HL-60/S4 treated with retinoic acid at 250 ng/mL for 4 days and 3 days (cell line): ENCODE results near the gene PDYN.
"Not testable (repeated sequence)": the region's sequence is repeated elsewhere in the genome, so short reads cannot be mapped to it uniquely, and the experiment has no call there.

Source experiments
- in situ Hi-C: fragments of 300-500 bp; cut with MboI; formaldehyde crosslinking; loops from 2 replicates; pipeline ENCODE4 v1.7.0; 2022; ENCODE audit warnings: low sequenced_read_pairs

PDYN gene

DNA sequence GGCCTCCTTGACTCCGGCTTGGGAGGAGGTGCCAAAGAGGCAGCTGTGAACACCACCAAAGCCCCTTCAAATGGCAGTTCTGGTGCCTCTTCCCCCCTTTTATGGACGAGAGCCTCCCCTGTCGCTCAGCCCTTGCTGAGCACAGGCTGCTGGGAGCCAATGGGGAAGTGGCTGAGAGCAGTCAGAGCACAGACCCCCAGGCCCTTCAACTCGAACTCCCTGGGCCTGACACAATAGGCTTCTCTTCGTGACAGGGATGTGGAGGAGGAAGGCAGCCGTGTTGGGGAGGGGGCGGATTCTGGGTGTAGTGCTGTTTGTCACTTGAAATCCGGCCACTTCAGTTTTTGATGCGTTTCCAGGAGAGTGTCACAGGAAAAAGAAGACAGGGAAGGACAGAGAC, at the start of gene PDYN:
PDYN (minus strand) TSS at position 73 of the 400 bp plus-strand sequence. CDS start 10,974 bp downstream, outside the sequence.
- in situ Hi-C loops, result no loop called here

DNA sequence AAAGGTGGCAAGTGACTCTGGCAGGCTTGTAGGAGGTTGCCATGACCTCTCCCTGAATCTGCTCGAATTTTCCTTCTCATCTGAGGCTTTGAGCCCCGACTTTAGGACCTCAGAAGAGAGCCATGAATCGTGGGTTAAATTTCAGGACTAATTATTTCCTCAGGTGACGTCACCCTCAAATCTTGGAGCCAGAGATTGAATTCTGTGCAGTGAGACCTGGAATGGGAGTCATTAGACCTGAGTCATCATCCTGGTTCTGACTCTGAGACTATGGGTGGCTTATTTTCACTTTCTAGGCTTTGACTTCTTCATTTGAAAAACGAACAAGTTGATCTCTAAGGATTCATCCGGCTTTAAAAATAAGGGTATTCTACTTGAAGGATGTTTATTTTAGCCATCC, 48.5 kb upstream of the PDYN start:
- in situ Hi-C loops, result no loop called here

DNA sequence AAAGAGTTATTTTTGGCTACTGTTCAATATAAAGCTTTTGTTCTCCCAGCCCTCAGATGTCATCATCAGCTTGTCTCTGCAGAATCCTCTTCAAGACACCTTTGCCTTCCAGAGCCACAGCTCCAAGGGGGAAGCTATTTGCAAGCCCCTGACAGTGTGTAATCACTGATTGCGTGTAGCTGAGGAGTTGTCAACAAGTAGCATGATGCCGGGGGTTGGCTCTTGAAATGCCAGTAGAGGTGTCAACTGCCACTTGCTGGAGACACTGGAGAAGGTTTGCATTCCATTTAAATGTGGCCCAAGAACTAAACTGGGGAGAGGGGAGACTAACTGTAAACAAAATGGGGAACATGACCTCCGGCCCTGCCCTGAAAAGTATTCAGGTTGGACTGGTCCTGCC, 44.3 kb upstream of the PDYN start:
- in situ Hi-C loops, result no loop called here

DNA sequence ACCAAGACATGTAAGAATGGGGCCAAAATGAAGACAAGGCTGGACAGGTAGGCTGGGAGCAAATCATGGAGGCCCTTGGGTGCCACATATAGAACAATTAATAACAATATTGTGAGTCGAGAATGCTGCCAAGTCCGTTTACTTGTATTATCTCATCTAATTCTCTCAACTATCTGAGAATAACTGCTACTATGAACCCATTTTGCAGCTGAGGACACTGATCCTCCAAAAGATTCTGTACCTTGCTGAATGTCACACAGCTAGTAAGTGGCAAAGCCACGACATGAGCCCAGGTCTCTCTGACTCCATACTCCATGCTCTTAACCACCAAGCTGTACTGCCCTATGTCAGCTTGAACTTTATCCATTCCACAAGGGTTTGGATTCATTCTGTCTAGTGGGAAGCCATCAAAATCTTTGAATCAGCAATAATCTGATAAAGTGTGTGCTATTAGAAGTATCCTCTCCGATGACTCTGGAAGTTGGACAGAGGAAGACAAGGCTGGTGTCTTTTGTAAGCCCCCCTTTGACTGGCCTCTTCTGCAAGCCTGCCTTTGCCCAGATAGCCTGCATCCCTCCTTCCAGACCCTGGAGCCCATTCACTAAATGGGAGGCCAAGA, 43.5 kb upstream of the PDYN start:
- in situ Hi-C loops, result no loop called here

DNA sequence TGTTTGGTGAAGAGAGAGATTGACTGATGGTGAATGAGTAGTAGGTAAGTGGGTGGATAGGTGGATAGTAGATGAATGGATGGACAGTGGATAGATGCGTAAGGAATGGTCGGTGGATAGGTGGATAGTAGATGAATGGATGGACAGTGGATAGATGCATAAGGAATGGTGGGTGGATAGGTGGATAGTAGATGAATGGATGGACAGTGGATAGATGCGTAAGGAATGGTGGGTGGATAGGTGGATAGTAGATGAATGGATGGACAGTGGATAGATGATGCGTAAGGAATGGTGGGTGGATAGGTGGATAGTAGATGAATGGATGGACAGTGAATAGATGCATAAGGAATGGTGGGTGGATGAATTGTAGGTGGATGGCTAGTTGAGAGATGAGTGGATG, 42.5 kb upstream of the PDYN start:
- in situ Hi-C loops, result not testable (repeated sequence)

DNA sequence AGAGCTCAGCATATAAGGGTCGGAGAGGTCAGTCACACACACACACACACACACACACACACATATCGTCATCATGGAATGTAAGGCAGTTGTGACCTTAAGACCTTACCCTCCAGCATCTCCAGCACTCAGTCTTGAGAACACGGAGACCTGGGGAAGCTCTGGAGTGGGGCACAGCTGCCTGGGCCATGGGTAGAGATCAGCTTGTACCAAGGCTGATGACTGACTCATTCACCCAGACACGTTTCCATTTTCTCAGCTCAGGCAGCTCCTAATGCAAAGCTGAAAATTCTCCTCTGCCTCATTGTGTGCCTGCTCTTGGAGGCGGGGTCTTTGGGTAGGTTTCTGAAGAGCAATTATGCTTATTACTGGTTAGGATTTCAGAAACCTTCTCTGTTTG, 38.3 kb upstream of the PDYN start:
- in situ Hi-C loops, result no loop called here

DNA sequence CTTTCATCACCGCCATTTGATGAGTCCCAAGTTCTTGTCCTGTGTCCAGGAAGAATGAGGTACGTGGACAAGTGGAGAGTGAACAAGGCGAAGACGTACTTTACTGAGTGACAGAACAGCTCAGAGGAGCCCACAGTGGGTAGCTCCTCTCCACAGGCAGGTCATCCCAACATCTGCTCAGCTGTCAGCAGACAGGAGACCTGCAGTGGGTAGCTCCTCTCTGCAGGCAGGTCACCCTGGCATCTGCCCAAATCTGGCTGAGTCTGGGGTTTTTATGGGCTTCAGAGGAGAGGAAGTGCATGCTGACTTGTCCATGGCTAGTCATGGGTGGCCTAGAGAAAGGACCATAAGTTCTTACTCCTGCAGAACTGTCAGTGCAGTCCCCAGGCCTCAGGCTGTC, 32.7 kb upstream of the PDYN start:
- in situ Hi-C loops, result no loop called here

DNA sequence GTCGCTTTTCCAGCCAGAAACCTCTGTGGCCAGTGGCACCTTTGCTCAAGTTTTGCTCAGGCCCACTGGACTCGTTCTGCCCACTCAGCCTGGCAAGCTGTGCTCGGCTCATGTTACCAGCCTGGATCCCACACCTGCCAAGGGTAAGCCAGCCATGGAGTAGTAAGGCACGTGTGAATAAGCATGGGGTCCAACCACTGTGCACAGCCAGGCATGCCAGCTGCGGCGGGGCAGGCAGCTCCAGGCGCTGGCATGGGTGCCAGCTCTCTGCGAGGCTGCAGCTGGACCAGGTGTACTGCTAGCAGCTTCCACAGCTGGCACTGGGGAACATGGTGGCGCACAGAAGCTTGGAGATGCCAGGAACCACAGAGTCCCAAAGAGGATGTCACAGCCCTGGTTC, 32.1 kb upstream of the PDYN start:
- in situ Hi-C loops, result no loop called here

DNA sequence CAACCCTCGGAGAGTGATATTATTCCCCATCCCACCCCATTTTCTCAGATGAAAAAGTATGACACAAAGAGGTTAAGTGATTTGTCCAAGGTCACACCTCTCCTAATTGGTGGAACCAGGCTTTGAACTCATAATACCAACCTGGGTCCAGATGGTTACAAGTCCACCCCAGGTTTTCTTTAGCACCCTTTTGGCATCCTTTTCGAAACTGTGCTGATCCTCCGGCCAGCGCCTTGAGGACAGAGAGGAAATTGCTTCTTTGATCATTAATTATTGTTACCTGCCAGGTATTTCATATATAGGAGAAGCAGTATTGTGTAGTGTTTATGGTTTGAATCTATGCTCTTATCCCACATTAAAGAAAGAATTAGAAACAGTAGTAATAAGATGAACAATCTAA, 29.3 kb upstream of the PDYN start:
- in situ Hi-C loops, result no loop called here

DNA sequence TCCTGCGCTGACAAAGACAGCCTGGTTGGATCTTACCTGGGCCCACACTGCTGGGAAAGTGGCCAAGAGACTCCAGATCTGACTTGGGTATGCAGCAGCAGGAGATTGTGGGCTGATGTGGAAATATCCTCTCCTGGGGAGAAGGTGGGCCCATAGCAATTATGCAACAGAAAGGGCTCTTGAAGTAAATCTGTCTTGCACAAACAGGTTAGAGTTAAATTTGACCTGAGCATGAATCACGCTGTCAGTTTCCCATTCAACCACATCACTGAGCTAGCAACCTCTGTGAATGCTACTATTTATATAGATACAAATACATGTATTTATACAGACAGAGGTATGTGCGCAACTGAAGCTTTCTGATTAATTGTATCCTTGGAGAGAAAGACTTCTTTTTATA, 28.3 kb upstream of the PDYN start:
- in situ Hi-C loops, result no loop called here

DNA sequence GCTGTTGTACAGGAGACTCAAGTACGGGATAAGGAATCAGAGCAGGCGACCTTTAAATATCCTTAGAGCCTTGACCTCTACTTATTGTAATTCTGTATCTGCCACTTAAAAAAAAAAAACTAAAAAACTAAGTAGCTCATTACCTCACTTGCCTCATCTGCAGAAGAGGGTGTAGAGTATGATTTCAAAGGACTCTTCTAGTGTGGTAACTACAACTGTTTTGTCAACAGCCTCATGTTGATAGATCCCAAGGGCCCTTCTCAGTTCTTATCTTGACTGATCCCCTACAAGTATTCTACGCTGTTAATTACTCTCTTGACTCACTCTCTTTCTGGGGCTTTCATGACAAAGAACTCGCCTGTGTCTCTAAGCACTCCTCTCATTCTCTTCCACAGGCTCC, 16.7 kb upstream of the PDYN start:
- in situ Hi-C loops, result no loop called here

DNA sequence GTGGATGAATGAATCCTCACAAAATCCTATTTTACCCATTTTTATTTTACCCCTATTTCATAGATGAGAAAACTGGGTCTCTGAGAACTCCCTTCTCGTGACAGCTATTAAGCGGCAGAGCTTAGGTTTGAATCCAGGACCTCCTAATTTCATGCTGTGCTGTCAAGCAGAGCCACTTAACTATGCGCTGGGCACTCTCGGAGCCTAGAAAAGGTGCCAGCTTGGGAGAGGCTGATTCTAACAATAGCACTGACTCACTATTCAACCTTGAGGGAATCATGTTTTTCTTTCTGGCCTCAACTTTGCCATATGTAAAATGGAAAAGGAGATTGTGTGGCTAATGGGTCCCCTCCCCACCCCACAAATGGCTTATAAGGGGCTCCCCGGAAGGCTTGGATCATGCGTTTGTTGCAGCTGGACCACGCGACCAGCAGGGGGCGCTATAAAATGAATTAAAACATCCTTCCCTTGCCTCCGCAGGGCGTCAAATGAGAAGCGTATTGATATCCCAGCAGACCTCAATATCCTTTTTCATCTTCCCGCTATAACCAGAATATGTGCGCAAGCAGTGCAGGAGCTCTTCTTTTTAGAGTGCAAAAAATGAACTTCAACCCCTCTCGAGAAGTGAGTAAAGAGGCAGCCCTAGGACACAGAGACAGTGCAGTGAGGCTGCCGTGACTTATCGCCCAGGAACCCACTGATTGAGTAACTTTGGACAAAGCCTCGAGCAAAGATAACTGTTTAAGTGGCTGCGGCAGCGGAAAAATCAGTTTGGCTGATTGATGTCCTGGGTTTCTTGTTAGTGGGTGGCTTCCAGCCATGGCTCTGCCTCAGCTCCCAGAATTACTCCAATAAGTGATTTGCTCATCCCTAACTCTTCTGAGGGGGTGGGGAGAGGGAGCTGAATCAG, 12.8 kb upstream of the PDYN start:
- in situ Hi-C loops, result no loop called here

DNA sequence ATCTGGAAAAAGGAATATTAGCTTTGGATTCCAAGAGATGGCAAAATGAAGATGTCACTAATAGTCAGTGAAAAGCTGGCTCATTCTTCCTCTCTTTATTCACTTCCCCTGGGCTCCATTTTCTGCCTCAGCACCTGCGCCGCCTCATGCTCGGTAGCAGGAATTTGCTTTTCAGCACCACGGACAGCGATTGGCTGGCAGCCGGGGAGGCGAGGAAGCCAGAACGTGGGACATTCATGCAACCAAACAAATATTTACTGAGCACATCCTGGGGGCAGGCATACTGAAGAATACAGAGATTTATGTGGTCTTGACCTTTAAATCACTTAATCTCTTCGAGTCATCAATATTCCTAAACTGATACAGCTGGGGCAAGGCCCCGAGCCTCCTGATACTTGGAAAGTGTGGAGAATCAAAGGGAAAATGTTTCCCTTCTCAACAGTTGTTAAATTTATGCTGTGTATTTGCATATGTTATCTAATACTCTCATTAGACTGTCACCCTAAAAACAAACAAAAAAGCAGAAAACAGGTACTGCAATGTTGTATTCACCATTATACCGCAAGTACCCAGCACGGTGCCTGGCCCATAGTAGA, 12.1 kb upstream of the PDYN start:
- in situ Hi-C loops, result no loop called here

DNA sequence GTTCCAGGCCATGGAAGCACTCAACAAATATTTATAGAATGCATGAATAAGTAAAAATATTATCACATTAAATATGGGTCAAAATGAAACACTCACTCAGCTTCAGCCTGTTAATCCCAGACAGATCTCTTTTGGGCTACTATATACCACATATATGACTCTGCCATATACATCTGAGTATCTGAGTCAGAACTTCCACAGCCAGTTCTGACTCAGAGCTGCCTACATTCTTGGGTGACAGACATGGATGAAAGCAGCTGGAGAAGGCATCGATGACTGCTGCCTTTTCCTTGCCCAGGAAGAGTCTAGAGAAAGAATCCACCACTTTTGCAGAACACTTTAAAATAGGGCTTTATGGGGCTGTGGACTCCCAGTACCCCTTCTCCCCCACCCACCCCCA, 11.5 kb upstream of the PDYN start:
- in situ Hi-C loops, result no loop called here

DNA sequence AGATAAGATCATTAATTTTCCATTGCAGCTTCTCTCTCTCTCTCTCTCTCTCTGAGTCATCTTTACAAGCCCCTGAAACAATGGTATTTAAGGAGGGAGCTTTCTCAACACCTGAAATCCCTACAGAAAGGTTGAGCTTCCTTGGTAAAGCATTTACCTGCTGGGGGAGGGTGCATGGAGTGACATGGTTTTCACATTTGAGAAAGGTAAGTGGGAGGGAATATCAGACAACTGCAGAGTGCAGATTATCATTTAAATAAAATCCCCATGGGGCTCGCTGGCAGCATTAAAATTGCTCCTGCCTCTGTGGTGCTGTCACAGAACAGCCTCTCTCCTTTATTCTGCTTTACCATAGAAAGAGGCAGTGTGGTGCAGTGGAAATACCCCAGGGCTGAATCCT, 10.3 kb upstream of the PDYN start:
- in situ Hi-C loops, result no loop called here

DNA sequence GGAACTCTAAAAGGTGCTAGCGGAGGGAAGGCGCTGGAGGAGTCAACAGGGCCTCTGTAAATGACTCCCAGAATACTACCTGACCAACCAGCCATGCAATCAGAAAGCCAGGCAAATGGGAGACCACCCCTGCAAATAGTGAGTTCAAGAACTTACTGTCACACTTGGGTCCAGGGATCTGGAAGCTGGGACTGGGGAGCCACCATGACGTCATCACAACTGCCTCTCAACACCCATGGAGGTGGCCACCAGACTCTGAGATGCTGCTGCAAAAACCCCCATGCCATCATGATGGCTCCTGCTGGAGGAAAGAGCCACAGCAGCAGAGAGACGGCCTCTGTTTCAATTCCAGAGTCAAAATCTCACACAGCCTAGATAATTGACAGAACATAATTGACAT, 8.5 kb upstream of the PDYN start:
- in situ Hi-C loops, result no loop called here

DNA sequence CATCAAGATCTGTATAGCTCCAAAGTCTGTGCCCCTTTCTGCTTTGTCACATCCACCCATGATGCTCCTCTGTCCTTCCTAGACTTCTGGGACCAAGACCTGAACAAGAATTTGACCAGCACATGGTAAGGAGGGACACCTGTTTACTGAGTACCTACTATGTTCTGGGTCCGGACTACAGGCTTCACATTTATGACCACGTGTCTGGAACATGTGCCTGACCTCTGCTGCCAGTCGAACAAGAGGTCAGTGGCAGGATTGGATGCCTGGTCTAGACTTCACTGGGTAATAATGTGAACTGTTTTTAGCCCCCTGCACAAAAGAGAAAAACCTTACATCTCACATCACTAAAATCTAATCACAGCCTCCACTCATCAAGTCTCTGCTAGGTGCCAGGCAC, 7.3 kb upstream of the PDYN start:
- in situ Hi-C loops, result no loop called here

DNA sequence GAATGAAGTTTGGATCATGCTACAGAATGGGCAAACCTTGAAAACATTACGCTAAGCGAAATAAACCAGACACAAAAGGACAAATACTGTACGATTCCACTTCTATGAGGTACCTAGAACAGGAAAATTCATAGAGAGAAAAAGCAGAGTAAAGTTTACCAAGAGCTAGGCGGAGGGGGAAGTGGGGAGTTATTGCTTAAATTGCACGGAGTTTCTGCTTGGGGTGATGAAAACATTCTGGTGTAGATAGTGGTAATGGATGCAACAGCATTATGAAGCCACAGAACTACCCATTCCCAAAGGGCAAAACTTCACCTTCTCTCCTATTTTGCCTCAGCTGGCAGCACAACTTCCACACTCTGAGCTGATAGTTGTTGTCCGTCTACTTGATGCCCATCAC, 6.4 kb upstream of the PDYN start:
- in situ Hi-C loops, result no loop called here

DNA sequence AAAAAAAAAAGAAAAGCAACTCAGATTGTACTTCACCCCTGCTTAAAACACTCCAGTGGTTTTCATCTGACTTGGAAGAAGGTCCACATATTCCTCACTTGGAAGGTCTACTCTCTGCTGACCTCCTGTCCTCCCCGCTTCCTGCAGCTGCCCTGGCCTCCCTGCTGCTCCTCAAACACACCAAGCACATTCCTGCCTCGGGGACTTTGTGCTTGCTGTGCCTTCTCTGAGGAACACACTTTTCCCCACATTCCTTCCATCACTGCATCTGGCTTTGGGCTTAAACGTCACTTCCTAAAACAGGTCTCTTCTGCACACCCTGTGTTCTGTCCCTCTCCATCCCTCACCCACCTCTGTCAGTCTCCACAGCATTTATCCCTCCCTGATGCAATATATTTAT, 4.9 kb upstream of the PDYN start:
- in situ Hi-C loops, result no loop called here

DNA sequence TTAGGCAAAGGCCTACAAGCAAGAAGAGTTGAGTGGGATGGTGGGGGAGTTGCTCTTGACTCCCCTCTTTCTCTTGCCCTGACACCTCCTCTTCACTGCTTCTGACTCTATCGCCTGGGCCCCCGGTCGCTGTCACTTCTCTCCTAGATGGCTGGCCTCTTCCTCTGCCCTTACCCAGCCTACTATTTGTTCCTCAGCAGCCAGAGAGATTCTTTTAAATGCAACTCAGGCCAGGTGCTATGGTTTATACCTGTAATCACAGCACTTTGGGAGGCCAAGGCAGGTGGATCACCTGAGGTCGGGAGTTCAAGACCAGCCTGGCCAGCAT, 4.3 kb upstream of the PDYN start:
- in situ Hi-C loops, result no loop called here

DNA sequence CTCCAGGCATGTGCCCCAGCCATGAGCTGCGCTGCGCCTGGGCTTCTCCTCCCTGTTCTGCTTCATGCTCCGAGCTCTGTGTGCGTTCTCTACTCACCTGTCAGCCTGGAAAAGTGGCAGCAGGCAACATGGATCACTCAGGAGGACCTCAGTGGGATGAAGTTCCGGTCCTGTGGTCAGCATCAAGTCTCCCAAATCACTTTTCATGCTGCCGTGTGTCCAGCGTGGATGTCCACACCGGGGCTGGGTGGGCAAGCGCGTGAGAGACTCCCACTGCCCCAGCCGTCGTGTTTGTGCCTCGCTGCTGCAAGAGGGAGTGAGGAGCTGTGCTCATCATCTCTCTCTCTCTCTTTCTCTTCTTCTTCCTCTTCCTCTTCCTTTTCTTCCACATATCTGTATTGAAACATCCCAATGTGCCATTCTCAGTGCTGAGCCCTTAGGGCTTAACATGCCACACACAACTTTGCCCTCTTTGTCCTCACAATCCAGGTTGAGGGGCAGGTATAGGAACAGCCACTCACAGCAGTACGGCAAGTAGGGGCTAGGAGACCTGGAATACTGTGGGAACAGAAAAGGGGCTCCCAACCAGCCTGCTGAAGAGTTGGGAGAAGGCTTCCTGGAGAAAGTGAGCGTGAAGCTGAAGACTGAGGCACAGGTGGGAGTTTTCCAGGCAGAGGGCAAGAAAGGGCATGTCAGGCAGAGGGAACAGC, 3.8 kb upstream of the PDYN start:
- in situ Hi-C loops, result no loop called here
